Progenitor cell of endocrine pancreas (in vitro differentiated cells): ENCODE data around the gene MTARC2. TPM values are rescaled to one million over a fixed set of nuclear protein-coding genes. Genes with fewer than 3 reads are reported as not detected.

Experiments
- DNase-seq: peaks from one replicate; pipeline ENCODE4 v3.0.0; 2021; ENCODE audit warnings: low spot score; ENCODE audit not compliant: unreplicated experiment
- H3K27ac Mint-ChIP-seq: 2 replicates; pipeline ENCODE4 v1.8.0; 2021; ENCODE audit warnings: mild to moderate bottlenecking, moderate library complexity, mixed read lengths
- H3K27me3 Mint-ChIP-seq: 2 replicates; pipeline ENCODE4 v1.8.0; 2021; ENCODE audit warnings: mixed read lengths
- H3K36me3 Mint-ChIP-seq: 2 replicates; pipeline ENCODE4 v1.8.0; 2022; ENCODE audit warnings: mixed read lengths; ENCODE audit not compliant: insufficient read depth
- H3K4me1 Mint-ChIP-seq: 2 replicates; pipeline ENCODE4 v1.8.0; 2021; ENCODE audit warnings: low read depth, mixed read lengths
- H3K4me3 Mint-ChIP-seq: 2 replicates; pipeline ENCODE4 v1.8.0; 2021; ENCODE audit warnings: low read depth, mild to moderate bottlenecking, moderate library complexity, mixed read lengths
- H3K9me3 Mint-ChIP-seq: 2 replicates; pipeline ENCODE4 v1.8.0; 2021; ENCODE audit warnings: low read depth, mixed read lengths
- total RNA-seq: library from RNA; stranded (reverse); gene quantifications from 2 replicates; pipeline ENCODE4 v1.2.1, GENCODE V29; 2021
- TF ChIP-seq, protein P1 (sequence below): fragments of 200-600 bp; sonication (generic); IDR thresholded peaks from one replicate; pipeline ENCODE4 v1.5.0; 2021; ENCODE audit warnings: antibody characterized with exemption, mild to moderate bottlenecking; ENCODE audit not compliant: unreplicated experiment

The MTARC2 gene
- total RNA-seq, 1 donor from 2014 or later: 14.3 TPM

DNA sequence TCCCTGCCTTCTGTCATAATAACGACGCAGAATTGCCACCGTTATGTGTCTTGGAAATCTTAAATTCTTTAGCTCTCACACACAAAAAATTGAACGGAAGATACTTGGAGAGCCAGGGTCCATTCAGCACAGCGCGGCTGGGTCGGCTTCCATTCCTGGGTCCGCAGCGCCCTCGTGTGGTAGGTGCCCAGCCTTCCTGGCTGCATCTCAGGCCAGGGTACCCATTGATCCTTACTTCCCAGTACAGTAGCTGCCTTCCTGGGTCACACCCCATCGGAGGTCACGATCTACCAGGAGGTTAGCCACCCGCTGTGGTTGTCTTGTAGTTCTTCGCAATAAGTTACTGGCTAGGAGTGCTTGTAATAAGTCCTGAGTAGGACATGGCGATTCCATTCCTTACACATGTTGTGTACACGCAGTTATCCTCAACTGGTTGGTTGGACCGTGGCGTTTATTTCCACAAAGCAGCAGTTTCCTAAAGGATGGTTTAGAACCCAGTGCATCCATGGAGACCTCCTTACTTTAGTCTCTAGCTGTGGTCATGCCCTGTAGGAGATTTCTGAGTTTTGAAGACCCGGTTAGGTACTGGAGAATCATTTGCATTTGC, 28.7 kb downstream of the MTARC2 start:
- Mint-ChIP-seq H3K27ac (no peak overlapping the region), H3K9me3 (no peaks in the 10 kb centered on the region), H3K27me3 (no peaks in the 10 kb centered on the region), H3K4me1 (no peaks in the 10 kb centered on the region), H3K36me3 (no peaks in the 10 kb centered on the region), H3K4me3 (no peak overlapping the region)
- TF ChIP-seq, protein P1, sequence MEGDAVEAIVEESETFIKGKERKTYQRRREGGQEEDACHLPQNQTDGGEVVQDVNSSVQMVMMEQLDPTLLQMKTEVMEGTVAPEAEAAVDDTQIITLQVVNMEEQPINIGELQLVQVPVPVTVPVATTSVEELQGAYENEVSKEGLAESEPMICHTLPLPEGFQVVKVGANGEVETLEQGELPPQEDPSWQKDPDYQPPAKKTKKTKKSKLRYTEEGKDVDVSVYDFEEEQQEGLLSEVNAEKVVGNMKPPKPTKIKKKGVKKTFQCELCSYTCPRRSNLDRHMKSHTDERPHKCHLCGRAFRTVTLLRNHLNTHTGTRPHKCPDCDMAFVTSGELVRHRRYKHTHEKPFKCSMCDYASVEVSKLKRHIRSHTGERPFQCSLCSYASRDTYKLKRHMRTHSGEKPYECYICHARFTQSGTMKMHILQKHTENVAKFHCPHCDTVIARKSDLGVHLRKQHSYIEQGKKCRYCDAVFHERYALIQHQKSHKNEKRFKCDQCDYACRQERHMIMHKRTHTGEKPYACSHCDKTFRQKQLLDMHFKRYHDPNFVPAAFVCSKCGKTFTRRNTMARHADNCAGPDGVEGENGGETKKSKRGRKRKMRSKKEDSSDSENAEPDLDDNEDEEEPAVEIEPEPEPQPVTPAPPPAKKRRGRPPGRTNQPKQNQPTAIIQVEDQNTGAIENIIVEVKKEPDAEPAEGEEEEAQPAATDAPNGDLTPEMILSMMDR: peak; percentile 97
- DNase-seq: peak; percentile 84

- H3K4me3 Mint-ChIP-seq: no peak overlapping the region
- peaks cover 20% of the 10 kb centered on the region for H3K4me1 Mint-ChIP-seq
- H3K36me3 Mint-ChIP-seq: no peaks in the 10 kb centered on the region
- no peak overlapping the region for H3K27ac Mint-ChIP-seq
- no peaks in the 10 kb centered on the region for H3K27me3 Mint-ChIP-seq
- H3K9me3 Mint-ChIP-seq: no peaks in the 10 kb centered on the region
- TF ChIP-seq, protein P1: no peak
- DNase-seq: no peak
Measured at GRCh38 chr1:220783453-220783852, 35.3 kb downstream of the MTARC2 start.

GRCh38 chr1:220784751-220785150, 36.6 kb downstream of the MTARC2 start:
- Mint-ChIP-seq H3K9me3 (no peaks in the 10 kb centered on the region), H3K36me3 (peaks cover 6% of the 10 kb centered on the region), H3K27me3 (no peaks in the 10 kb centered on the region), H3K4me3 (no peak overlapping the region), H3K27ac (no peak overlapping the region), H3K4me1 (peaks cover 20% of the 10 kb centered on the region)
- no peak for DNase-seq
- TF ChIP-seq, protein P1: no peak

DNA sequence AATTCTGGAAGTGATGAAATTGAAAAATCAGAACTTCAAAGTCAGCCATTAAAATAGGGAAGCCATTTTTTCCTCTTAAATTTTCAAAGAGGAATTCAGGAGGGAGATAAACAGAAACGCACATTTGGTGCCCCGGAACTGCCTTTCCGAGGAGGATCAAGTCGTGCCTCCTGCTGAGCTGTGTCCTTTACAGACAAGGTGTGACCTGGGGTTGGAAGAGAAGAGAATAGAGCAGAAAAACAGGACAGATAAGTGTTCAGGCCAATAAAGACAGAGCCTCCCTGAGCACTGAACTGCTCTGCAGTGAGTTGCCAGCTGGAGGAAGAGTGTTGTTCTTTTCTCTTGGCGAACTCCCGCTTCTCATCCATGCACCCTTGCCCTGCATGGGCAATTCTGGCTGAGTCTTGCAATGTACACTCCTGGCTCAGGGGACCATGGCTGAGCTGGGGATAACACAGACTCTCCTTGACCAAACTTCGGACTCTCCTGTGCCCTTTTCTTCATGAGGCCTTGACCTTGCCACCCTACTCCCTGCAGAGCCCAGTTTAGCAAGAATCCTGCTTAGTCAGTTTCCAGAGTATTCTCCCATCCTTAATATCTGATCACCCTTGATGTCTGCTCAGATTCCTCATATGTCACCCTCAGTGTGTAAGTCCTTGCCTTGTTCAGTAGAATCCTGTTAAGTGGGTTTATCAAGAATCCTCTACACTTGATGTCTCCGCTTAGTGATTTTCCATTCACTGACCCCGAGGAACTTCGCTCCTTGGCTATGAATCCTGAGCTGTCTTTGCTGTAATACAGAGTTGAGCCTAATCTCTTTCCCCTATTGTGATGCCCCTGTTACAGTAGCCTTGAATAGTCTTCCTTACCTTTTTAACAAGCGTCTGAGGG, 37.3 kb downstream of the MTARC2 start:
- no peak overlapping the region for H3K27ac Mint-ChIP-seq
- H3K27me3 Mint-ChIP-seq: no peaks in the 10 kb centered on the region
- no peaks in the 10 kb centered on the region for H3K9me3 Mint-ChIP-seq
- peaks cover 20% of the 10 kb centered on the region for H3K4me1 Mint-ChIP-seq
- peak overlapping the region; percentile 74 for H3K4me3 Mint-ChIP-seq
- TF ChIP-seq, protein P1: no peak
- peaks cover 7% of the 10 kb centered on the region for H3K36me3 Mint-ChIP-seq
- no peak for DNase-seq

- H3K4me1 Mint-ChIP-seq: peaks cover 20% of the 10 kb centered on the region
- H3K27ac Mint-ChIP-seq: peak overlapping the region; percentile 93
- no peaks in the 10 kb centered on the region for H3K9me3 Mint-ChIP-seq
- TF ChIP-seq, protein P1: no peak
- no peak for DNase-seq
- peak overlapping the region; percentile 74 for H3K4me3 Mint-ChIP-seq
- peaks cover 7% of the 10 kb centered on the region for H3K36me3 Mint-ChIP-seq
- no peaks in the 10 kb centered on the region for H3K27me3 Mint-ChIP-seq
Measured at GRCh38 chr1:220786057-220786336, 37.9 kb downstream of the MTARC2 start.
